OCI-LY3 (cell line): Measurements from ENCODE around the gene CD79A.

Source experiments
- H2AFZ ChIP-seq: fragments of 200-600, 300-600 bp; shearing (Covaris generic); 2 replicates; pipeline ENCODE4 v1.6.0; 2014; ENCODE audit warnings: antibody characterized with exemption, low read depth, low read length
- H3K27ac ChIP-seq: fragments of 200-600, 300-600 bp; sonication (generic); 2 replicates; pipeline ENCODE4 v1.5.1; 2014; ENCODE audit warnings: mild to moderate bottlenecking, low read length, moderate library complexity, mixed read lengths
- H3K27me3 ChIP-seq: fragments of 200-600, 300-600 bp; sonication (generic); 2 replicates; pipeline ENCODE4 v1.6.1; 2014; ENCODE audit warnings: low read depth, low read length, mixed read lengths
- H3K36me3 ChIP-seq: fragments of 200-600, 300-600 bp; sonication (generic); replicated peaks from 2 replicates; pipeline ENCODE3; 2014; ENCODE audit warnings: low read depth, low read length, mixed read lengths
- H3K4me1 ChIP-seq: fragments of 300-600, 200-600 bp; sonication (generic); 2 replicates; pipeline ENCODE4 v1.6.1; 2014; ENCODE audit warnings: low read length, mixed read lengths
- H3K4me2 ChIP-seq: fragments of 200-600, 300-600 bp; sonication (generic); 2 replicates; pipeline ENCODE4 v1.6.1; 2014; ENCODE audit warnings: low read length, mixed read lengths
- H3K4me3 ChIP-seq: fragments of 300-600, 200-600 bp; sonication (generic); 2 replicates; pipeline ENCODE4 v1.5.1; 2014; ENCODE audit warnings: antibody characterized with exemption, mild to moderate bottlenecking, low read length, moderate library complexity
- H3K79me2 ChIP-seq: fragments of 300-600, 200-600 bp; shearing (Covaris generic); 2 replicates; pipeline ENCODE4 v1.6.1; 2014; ENCODE audit warnings: mild to moderate bottlenecking, low read length, mixed read lengths
- H3K9ac ChIP-seq: fragments of 300-600, 200-600 bp; shearing (Covaris generic); 2 replicates; pipeline ENCODE4 v1.6.0; 2014; ENCODE audit warnings: mild to moderate bottlenecking, low read length, moderate library complexity
- H3K9me3 ChIP-seq: fragments of 200-600, 300-600 bp; shearing (Covaris generic); 2 replicates; pipeline ENCODE4 v1.6.1; 2014; ENCODE audit warnings: low read length, mixed read lengths; ENCODE audit not compliant: insufficient read depth
- H4K20me1 ChIP-seq: fragments of 200-600, 300-600 bp; sonication (generic); 2 replicates; pipeline ENCODE4 v1.6.1; 2016; ENCODE audit warnings: low read length, mixed read lengths; ENCODE audit not compliant: insufficient read depth
- EZH2phosphoT487 ChIP-seq: fragments of 200-600 bp; shearing (Covaris generic); IDR thresholded peaks from 2 replicates; pipeline ENCODE4 v1.6.1; 2018; ENCODE audit warnings: antibody characterized with exemption, mixed run types, low read depth
- TF ChIP-seq, protein P1 (sequence below): fragments of 200-600, 300-600 bp; sonication (generic); IDR thresholded peaks from 2 replicates; pipeline ENCODE4 v1.5.1; 2014; ENCODE audit warnings: antibody characterized with exemption, low read length, low read depth

CD79A gene

DNA sequence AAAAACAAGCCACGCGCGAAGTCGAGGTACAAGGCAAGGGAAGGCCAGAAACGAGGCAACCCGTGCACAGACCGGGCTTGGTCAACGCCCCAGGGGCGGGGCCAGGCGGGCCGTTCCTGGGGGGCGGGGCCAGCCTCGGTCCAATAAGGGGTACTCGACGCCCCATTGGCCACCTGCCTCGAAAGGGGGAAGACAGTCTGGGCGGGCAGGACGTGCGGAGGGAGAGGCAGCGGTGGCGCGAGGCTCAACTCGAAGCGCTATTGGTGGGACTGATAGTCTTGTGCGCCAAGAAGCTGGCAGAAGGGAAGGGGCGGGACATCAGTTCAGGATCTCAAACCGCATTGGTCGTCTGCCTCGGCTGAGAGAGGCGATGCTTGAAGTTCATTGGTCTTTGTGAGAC, 32.5 kb upstream of the CD79A start, which contains the start of gene LYPD4:
Gene LYPD4, minus strand, starts transcription at position 83 of the 400 bp plus-strand sequence. CDS start 5,398 bp downstream, outside the sequence.
- Histone ChIP-seq H4K20me1 (no peaks in the 10 kb centered on the region), H3K9ac (no peak within 1 kb of the TSS), H3K79me2 (no peaks in the 10 kb centered on the region), H3K4me2 (no peak within 1 kb of the TSS), H3K27ac (no peak within 1 kb of the TSS), H3K27me3 (peaks cover 14% of the 10 kb centered on the region; the same call in 1 of the 2 replicates), H3K4me3 (no peak within 1 kb of the TSS), H3K9me3 (no peaks in the 10 kb centered on the region), H3K36me3 (no peaks in the 10 kb centered on the region), H2AFZ (no peak within 1 kb of the TSS), H3K4me1 (no peaks in the 10 kb centered on the region)
- TF ChIP-seq, protein P1, sequence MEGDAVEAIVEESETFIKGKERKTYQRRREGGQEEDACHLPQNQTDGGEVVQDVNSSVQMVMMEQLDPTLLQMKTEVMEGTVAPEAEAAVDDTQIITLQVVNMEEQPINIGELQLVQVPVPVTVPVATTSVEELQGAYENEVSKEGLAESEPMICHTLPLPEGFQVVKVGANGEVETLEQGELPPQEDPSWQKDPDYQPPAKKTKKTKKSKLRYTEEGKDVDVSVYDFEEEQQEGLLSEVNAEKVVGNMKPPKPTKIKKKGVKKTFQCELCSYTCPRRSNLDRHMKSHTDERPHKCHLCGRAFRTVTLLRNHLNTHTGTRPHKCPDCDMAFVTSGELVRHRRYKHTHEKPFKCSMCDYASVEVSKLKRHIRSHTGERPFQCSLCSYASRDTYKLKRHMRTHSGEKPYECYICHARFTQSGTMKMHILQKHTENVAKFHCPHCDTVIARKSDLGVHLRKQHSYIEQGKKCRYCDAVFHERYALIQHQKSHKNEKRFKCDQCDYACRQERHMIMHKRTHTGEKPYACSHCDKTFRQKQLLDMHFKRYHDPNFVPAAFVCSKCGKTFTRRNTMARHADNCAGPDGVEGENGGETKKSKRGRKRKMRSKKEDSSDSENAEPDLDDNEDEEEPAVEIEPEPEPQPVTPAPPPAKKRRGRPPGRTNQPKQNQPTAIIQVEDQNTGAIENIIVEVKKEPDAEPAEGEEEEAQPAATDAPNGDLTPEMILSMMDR: no peak
- no peak for TF ChIP-seq EZH2phosphoT487

DNA sequence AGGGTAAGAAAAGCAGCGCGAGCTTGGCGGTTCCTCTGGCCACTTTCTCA, 32.3 kb upstream of the CD79A start, which contains the start of gene DMRTC2:
Gene DMRTC2, plus strand, starts transcription at position 42 of the 50 bp plus-strand sequence. CDS start 2,387 bp downstream, outside the sequence.
- Histone ChIP-seq H2AFZ (no peak within 1 kb of the TSS), H3K4me1 (no peaks in the 10 kb centered on the region), H3K27me3 (peaks cover 14% of the 10 kb centered on the region; the same call in 1 of the 2 replicates), H3K9ac (no peak within 1 kb of the TSS), H3K27ac (no peak within 1 kb of the TSS), H3K36me3 (no peaks in the 10 kb centered on the region), H4K20me1 (no peaks in the 10 kb centered on the region), H3K9me3 (no peaks in the 10 kb centered on the region), H3K4me2 (no peak within 1 kb of the TSS), H3K79me2 (no peaks in the 10 kb centered on the region), H3K4me3 (no peak within 1 kb of the TSS)
- no peak for TF ChIP-seq EZH2phosphoT487
- TF ChIP-seq, protein P1: no peak

DNA sequence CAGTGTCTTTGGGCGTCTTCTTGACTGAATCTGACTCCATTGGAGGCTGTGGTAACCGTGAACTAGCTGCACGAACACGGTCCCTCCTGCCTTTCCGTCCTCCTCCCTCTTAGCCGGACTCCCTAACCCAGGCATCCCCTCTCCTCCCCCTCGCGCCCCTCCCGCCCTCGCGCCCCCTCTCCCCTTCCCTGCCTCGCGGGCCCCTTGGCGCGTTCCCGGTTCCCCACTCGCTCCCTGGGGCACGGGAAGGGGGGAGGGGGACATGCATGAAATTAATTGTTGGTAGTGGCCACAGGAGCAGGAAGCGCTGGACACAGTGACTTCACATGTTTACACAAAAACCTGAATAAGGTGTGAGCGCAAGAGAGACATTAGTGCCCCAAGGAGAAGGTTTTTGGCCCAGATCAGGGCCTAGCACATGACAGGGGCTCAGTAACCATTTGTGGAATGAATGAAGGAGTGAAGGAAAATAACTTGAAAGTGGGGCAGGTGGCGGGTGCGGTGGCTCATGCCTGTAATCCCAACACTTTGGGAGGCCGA, 32.0 kb upstream of the CD79A start:
- Histone ChIP-seq H3K4me3 (no peak overlapping the region), H2AFZ (no peak overlapping the region), H3K27me3 (peaks cover 12% of the 10 kb centered on the region)

DNA sequence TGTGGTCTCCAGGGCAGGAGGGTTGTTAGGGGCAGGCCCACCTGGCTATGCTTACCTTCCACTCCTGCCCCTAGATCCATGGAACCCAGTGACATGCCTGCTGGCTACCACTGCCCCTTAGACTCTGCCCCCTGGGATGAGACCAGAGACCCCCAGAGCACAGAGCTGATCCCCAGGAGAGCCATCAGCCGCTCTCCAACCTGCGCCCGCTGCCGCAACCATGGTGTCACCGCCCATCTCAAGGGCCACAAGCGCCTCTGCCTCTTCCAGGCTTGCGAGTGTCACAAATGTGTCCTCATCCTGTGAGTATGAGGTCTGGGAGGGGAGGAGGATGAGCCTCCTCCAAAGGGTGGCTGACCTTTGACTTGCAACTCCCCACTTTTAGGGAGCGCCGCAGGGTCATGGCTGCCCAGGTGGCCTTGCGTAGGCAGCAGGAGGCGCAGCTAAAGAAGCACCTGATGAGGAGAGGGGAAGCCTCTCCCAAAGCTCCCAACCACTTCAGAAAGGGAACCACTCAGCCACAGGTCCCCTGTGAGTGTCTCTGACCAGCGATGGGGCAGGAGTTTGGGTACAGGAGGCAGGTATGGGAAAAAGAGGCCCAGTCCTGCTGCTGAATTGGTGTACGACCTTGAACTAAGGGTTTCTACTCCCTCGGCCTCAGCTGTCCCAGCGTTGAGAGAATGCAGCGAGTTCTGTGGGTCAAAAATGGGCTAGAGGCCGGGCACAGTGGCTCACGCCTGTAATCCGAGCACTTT, 29.6 kb upstream of the CD79A start:
- no peak overlapping the region for H3K4me3 ChIP-seq
- H3K27me3 ChIP-seq: peaks cover 31% of the 10 kb centered on the region
- no peaks in the 10 kb centered on the region for H3K79me2 ChIP-seq
- no peaks in the 10 kb centered on the region for H3K4me1 ChIP-seq
- H3K36me3 ChIP-seq: no peaks in the 10 kb centered on the region
- no peak overlapping the region for H2AFZ ChIP-seq
- no peak for TF ChIP-seq EZH2phosphoT487
- TF ChIP-seq, protein P1: no peak
- no peaks in the 10 kb centered on the region for H3K9me3 ChIP-seq
- no peak overlapping the region for H3K27ac ChIP-seq
- H3K9ac ChIP-seq: no peak overlapping the region
- no peaks in the 10 kb centered on the region for H4K20me1 ChIP-seq
- H3K4me2 ChIP-seq: no peak overlapping the region

More for the DNA sequence above, 32.0 kb upstream of the CD79A start:
- Histone ChIP-seq H3K36me3 (no peaks in the 10 kb centered on the region), H3K79me2 (no peaks in the 10 kb centered on the region), H4K20me1 (no peaks in the 10 kb centered on the region), H3K27ac (no peak overlapping the region), H3K9me3 (no peaks in the 10 kb centered on the region), H3K9ac (no peak overlapping the region), H3K4me1 (no peaks in the 10 kb centered on the region), H3K4me2 (no peak overlapping the region)
- TF ChIP-seq, protein P1: no peak
- no peak for TF ChIP-seq EZH2phosphoT487
